Stimulated activated CD4-positive, alpha-beta T cell treated with anti-CD3 and anti-CD28 coated beads, TNF-alpha, amount 100 ng/mL, for 4 hours (primary cell): ENCODE data around the gene DCLRE1A.

Source experiments
- DNase-seq, 3 experiments: peaks; one replicate each; pipeline ENCODE4 v3.0.0-alpha.2; 2020; ENCODE audit warnings: low read depth in 3 of 3

Gene DCLRE1A

GRCh38 chr10:113854013-113854760 lies at the start of gene DCLRE1A, which contains the start of gene NHLRC2:
Gene DCLRE1A, minus strand, starts transcription at chr10:113854082. Its CDS starts 900 bp downstream, at chr10:113853182.
Gene NHLRC2, plus strand, starts transcription at chr10:113854661. Its CDS starts 212 bp downstream, at chr10:113854873.
- DNase-seq: peak; percentile 35 to 57 (median 40)

DNA sequence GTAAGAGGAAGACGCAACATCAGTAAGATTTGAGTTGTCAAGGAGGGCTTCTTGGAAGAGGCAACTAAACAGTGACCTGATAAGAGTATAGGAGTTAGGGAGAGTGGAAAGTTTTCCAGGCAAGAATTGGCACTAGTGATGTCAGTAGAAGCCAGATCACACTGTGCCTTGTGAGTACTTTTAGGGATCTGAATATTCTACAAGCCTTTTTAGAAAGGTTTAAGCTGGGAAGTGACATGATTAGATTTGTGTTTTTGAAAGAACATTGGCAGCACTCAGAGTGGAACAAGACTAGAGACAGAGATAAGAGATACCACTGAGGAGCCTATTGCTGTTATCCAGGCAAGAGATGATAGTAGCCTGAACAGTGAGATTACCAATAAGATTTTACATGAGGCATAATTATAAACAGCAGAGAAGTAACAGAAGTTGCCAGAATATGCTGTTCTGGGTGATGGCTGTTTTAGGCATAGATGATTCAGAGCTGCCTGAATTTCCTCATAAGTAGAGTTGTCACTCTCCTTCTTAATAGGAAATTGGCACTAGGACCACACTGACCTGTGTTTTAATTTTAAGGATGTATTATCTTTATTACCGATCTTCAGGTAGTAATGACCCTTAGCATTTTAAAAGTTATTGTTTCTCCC lies 46.2 kb upstream of the DCLRE1A start:
- DNase-seq: no peak

GRCh38 chr10:113897693-113898618 lies 44.1 kb upstream of the DCLRE1A start:
- DNase-seq: no peak

- no peak for DNase-seq
Observed at GRCh38 chr10:113895018-113895417, 41.1 kb upstream of the DCLRE1A start.

GRCh38 chr10:113894581-113894980 lies 40.7 kb upstream of the DCLRE1A start:
- no peak for DNase-seq

GRCh38 chr10:113893570-113893969 lies 39.7 kb upstream of the DCLRE1A start:
- DNase-seq: no peak

DNA sequence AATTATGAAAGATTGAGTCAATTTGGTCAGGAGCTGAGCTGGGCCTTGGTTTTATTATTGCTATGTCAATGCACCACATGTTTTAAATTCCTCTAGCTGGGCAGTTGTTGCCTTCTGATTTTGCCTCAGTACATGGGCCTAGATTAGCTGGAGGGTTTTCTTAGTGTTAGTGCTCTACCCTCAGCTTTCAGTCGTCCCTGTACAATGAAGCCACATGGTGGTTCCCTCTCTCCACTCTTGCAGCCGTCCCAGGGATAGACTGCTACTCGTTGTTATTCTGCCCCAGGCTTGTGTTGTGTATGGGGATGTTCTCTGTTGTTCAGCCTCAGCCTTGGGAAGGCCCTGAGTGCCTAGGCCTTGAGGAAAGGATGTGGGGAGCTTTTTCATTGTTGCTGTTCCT lies 37.6 kb upstream of the DCLRE1A start:
- no peak for DNase-seq

GRCh38 chr10:113890769-113891168 lies 36.9 kb upstream of the DCLRE1A start:
- DNase-seq: no peak

DNA sequence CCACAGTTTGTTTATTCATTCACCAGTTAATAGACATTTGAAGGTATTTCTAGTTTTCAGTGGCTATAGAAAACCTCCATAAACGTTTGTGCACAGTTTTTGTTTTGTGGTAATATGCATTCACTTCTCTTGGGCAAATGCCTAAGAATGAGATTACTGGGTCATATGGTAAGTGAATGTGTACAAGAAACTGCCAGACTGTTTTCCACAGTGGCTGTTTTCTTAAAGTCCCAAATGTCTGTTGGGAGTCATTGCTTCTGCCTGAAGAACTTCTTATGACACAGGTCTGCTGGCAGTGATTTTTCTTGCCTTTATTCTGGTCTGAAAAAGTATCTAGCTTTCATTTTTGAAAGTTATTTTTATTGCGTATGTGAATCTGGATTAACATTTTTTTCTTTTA lies 36.0 kb upstream of the DCLRE1A start:
- no peak for DNase-seq

DNA sequence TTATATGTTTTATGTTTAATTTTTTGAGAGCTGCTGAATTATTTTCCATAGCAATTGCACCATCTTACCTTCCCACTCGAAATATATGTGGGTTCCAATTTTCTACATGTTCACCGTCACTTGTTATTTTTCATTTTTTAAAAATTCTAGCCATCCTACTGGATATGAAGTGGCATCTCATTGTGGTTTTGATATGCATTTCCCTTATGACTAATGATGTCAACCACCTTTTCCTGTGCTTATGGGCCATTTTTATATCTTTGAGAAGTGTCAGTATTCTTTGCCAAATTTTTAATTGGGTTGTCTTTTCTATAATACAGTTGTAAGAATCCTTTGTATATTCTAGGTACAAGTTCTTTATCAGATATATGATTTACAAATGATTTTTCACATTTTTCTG lies 28.4 kb upstream of the DCLRE1A start:
- no peak for DNase-seq

GRCh38 chr10:113880236-113880635 lies 26.4 kb upstream of the DCLRE1A start:
- DNase-seq: no peak

DNA sequence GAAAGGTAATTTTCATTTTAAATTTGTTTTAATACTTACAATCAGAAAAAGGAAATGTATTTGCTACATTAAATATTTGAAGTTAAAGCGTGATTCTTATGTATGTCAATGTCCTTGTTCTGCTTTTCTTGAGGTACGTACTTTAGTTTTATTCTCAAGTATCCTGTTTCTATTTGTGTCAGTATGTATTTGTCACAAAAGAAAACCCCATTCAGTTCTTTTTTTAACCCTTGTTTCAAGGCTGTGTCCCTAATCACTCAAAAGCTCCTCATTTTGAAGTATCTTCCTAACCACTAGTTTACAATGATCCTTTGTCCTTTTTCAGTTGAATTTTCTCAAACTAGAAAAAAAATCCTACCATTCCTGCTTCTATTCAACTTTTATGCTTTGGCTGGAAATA lies 25.8 kb upstream of the DCLRE1A start:
- no peak for DNase-seq

DNA sequence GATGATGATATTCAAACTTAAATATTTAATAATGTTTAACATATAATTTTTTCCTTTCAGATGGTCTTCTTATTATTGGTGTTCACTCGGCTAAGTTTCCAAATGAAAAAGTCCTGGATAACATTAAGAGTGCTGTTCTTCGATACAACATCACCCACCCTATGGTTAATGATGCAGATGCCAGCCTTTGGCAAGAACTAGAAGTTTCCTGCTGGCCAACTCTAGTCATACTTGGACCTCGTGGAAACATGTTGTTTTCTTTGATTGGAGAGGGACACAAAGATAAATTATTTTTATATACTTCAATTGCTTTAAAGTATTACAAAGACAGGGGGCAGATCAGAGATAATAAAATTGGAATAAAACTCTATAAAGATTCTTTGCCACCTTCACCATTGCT lies 22.6 kb upstream of the DCLRE1A start:
- DNase-seq: no peak

GRCh38 chr10:113875212-113875611 lies 21.3 kb upstream of the DCLRE1A start:
- no peak for DNase-seq

DNA sequence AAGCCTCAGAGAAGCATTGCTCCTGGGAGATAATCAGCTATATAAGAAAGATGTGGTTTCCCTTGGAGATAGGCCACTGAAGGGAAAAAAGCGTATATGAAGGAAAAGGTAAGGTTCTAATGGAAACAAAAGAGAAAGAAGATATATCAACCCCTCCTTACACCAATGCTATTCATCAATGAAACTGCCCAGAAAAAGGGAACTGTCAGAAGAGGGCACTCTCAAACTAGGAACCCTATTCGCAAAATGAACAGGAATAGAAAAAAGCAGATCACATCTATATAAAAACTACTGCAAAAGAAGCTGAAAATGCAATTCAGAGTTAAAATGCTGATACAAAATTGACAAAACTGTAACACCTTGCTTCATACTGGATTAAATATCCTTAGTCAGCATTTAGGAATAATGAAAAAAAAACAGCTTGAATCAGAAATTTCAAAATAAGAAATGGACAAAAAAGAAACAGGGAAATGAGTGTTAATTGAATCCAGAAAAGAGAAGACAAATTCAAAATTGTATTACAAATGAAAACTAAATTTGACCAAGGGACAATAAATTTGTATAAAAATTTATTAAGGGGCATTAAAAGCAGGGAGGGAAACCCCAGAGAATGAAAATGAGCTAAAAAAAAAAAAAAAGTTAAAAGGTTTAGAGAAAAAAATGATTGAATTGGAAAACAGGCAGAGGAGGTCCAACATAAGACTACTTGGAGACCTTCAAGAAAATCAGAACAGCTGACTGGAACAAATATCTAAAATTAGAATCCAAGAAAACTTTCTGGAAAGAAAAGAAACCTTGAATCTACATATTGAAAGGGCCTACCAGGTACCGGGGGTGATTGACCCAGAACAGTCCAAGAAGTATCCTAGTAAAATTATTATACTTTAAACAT lies 18.5 kb upstream of the DCLRE1A start:
- no peak for DNase-seq

- no peak for DNase-seq
Observed at GRCh38 chr10:113869789-113870188, 15.9 kb upstream of the DCLRE1A start.

DNA sequence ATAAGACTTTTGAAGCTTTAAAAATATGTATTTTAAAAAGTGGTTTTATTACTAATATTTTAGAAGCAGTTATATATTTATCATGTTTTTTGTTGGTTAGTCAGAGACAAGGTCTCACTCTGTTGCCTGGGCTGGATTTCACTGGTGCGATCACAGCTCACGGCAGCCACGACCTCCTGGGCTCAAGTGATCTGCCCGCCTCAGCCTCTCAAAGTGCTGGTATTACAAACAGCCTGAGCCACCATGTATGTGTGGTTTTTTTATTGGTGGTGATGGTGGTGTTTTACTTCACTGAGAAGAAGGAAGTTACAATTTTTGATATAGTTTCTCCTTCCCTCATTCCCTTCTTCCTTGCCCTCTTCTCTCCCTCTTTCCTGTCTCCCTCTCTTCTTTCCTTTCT lies 14.0 kb upstream of the DCLRE1A start:
- no peak for DNase-seq

DNA sequence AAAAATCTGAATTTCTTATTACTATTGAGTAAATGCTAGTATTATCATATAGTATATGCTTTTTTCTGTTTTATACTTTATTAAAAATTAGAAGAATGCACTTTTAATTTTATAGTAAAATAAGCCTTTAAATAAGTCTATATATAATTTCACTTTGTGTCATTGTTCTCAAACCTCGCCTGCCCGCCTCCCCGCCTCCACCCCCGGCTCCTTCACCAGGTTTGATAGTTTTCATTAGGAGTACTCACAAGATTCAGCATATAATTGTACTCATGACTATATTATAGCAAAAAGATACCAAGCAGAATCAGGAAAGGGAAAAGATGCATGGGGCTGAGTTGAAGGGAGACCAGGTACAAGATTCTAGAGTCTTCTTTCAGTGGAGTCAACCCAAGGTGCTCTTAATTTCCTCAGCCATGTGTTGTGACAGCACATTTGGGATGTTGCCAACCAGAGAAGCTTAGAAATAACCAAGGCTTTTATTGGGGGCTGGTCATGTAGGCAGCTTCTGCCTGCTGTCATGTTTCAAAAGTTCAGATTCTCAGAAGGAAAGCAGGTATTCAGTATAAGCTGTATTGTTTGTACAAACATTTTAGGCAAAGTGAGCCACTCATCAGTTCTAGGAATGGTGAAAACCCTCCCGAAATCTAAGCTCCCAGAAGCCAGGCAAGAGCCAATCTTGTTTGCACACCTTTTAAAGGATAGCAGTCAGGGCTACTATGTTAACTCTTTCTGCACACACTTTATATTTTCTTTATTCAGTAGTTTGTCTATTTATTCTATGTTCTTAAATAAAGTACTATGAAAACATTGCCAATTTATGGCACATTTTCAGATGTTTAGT lies 12.9 kb upstream of the DCLRE1A start:
- DNase-seq: no peak

- DNase-seq: no peak
Observed at GRCh38 chr10:113865901-113866300, 12.0 kb upstream of the DCLRE1A start.

DNA sequence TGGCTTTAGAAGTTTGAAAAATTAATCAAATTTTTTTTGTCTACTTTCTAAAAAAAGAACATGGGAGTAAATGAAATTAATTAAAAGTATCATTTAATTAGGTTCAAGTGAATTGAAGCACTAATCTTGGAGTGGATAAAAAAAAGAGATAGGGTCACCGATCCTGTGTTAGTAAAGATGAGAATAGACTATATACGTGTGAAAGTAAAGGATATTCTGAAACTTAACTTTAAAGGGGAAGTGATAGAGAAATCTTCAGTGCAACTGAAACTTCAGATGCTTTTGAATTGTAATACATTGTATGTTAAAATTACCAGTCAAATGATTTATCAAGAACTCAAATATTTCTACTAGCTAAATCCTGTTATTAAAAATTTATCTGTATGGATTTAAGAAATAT lies 5.4 kb upstream of the DCLRE1A start:
- no peak for DNase-seq
